ENCODE results near the gene HIPK3. TPM values are rescaled to one million over a fixed set of nuclear protein-coding genes. Genes with fewer than 3 reads are reported as not detected.

HIPK3 gene
- total RNA-seq, 6 experiments from 2014 or later: 40.8 to 52.5 (median 47.3) TPM

- H3K4me3 Mint-ChIP-seq: 0 out of 2 replicates have a peak overlapping the region, but pooled peaks have one; percentile 21
- DNase-seq: peak; percentile 24
- 0 out of 2 replicates have a peak, but pooled peaks cover 2% of the 10 kb centered on the region for H3K27me3 Mint-ChIP-seq (ENCODE audit: insufficient read depth)
- H3K36me3 Mint-ChIP-seq (ENCODE audit: low read depth): peaks cover 17% of the 10 kb centered on the region
- H3K9me3 Mint-ChIP-seq: no peaks in the 10 kb centered on the region
- peak overlapping the region; percentile 47 for H3K27ac Mint-ChIP-seq
- no peak for TF ChIP-seq CTCF (IDR thresholded peaks at IDR 0.05)
- peaks cover 54% of the 10 kb centered on the region for H3K4me1 Mint-ChIP-seq (ENCODE audit: low read depth)
Observed at GRCh38 chr11:33262011-33262645, 4.9 kb downstream of the HIPK3 start.

DNA sequence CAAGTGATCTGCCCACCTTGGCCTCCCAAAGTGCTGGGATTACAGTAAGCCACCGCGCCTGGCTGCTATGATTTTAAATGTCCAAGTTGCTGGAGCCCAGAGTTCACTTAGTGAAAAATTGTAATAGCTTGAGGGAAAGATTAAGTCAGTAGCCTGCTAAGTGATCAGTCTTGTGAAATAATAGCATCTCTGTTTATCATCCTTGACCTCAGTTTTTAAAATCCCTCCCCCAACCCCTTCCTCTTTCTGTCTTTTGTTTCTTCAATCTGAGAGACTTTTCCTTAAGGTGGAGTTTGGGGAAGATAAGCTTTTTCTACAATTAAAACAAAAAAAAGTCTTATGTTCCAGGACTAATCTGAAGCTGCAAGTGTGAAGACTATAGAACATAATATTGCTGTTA lies 6.4 kb downstream of the HIPK3 start:
- no peak for DNase-seq
- H3K4me3 Mint-ChIP-seq: no peak overlapping the region
- 0 out of 2 replicates have a peak, but pooled peaks cover under 1% of the 10 kb centered on the region for H3K27me3 Mint-ChIP-seq (ENCODE audit: insufficient read depth)
- H3K36me3 Mint-ChIP-seq (ENCODE audit: low read depth): peaks cover 14% of the 10 kb centered on the region
- H3K4me1 Mint-ChIP-seq (ENCODE audit: low read depth): peaks cover 60% of the 10 kb centered on the region
- no peak overlapping the region; the same call in 1 of the 2 replicates for H3K27ac Mint-ChIP-seq
- H3K9me3 Mint-ChIP-seq: no peaks in the 10 kb centered on the region
- TF ChIP-seq CTCF (IDR thresholded peaks at IDR 0.05): no peak

- H3K9me3 Mint-ChIP-seq: no peaks in the 10 kb centered on the region
- DNase-seq: no peak
- H3K27ac Mint-ChIP-seq: no peak overlapping the region
- H3K36me3 Mint-ChIP-seq (ENCODE audit: low read depth): peaks cover 9% of the 10 kb centered on the region
- no peak for TF ChIP-seq CTCF (IDR thresholded peaks at IDR 0.05)
- H3K4me3 Mint-ChIP-seq: no peak overlapping the region
- no peaks in the 10 kb centered on the region for H3K27me3 Mint-ChIP-seq (ENCODE audit: insufficient read depth)
- peaks cover 68% of the 10 kb centered on the region for H3K4me1 Mint-ChIP-seq (ENCODE audit: low read depth)
Observed at GRCh38 chr11:33264926-33265325, 7.7 kb downstream of the HIPK3 start.

DNA sequence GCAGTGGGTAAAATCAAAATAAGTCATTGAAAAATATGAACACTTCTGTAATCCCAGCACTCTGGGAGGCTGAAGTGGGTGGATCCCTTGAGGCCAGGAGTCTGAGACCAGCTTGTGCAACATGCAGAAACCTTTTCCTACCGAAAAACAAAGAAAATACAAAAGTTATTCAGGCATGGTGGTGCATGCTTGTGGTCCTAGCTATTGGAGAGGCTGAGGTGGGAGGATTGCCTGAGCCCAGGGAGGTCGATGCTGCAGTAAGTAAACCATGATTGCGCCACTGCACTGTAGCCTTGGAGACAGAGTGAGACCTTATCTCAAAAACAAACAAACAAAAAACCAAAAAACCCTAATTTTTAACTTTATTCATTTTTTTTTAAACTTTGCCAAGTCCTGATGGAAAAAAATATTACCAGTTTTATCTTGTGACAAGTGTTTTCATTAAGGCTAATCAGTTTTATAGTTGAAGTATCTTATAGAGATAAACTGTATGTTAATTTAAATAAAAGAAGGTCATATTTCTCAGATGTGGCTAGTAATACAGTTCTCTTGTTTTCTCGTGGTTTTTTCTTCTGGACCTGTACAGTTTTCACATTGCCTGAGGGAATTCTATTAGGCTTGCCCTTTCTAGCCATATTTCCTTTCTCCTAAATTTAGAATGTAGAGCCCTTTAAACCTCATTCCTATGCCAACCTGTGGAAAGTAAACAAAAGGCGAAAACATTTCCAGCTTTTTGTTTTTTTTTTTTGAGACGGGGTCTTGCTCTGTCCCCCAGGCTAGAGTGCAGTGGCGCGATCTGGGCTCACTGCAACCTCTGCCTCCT lies 9.4 kb downstream of the HIPK3 start:
- H3K4me1 Mint-ChIP-seq (ENCODE audit: low read depth): peaks cover 55% of the 10 kb centered on the region
- no peak overlapping the region for H3K4me3 Mint-ChIP-seq
- TF ChIP-seq CTCF (IDR thresholded peaks at IDR 0.05): no peak
- H3K36me3 Mint-ChIP-seq (ENCODE audit: low read depth): peaks cover 4% of the 10 kb centered on the region
- peak overlapping the region; percentile 69 for H3K27ac Mint-ChIP-seq
- no peaks in the 10 kb centered on the region for H3K27me3 Mint-ChIP-seq (ENCODE audit: insufficient read depth)
- peak; percentile 15 for DNase-seq
- no peaks in the 10 kb centered on the region for H3K9me3 Mint-ChIP-seq

GRCh38 chr11:33268945-33269540 lies 11.9 kb downstream of the HIPK3 start:
- H3K27ac Mint-ChIP-seq: peak overlapping the region; percentile 12
- H3K4me3 Mint-ChIP-seq: no peak overlapping the region
- H3K36me3 Mint-ChIP-seq (ENCODE audit: low read depth): no peaks in the 10 kb centered on the region
- TF ChIP-seq CTCF (IDR thresholded peaks at IDR 0.05): no peak
- peaks cover 36% of the 10 kb centered on the region for H3K4me1 Mint-ChIP-seq (ENCODE audit: low read depth)
- DNase-seq: no peak
- H3K9me3 Mint-ChIP-seq: no peaks in the 10 kb centered on the region
- H3K27me3 Mint-ChIP-seq (ENCODE audit: insufficient read depth): no peaks in the 10 kb centered on the region
